Lower leg skin (tissue), 3 donors: ENCODE data around the gene AK1.

Experiments used
- POLR2A ChIP-seq, 2 donors: fragments of 450-650 bp; IDR thresholded peaks; one replicate each; pipeline ENCODE4 v1.6.1; 2016 to 2017; ENCODE audit warnings: antibody characterized with exemption in 2 of 2, mild to moderate bottlenecking in 1 of 2, moderate library complexity in 1 of 2
- TF ChIP-seq, protein P1 (sequence below), 3 donors: fragments of 450-650 bp; IDR thresholded peaks; one replicate each; pipeline ENCODE4 v1.5.1; 2016; ENCODE audit warnings: antibody characterized with exemption in 3 of 3, mild to moderate bottlenecking in 3 of 3, moderate library complexity in 2 of 3

DNA sequence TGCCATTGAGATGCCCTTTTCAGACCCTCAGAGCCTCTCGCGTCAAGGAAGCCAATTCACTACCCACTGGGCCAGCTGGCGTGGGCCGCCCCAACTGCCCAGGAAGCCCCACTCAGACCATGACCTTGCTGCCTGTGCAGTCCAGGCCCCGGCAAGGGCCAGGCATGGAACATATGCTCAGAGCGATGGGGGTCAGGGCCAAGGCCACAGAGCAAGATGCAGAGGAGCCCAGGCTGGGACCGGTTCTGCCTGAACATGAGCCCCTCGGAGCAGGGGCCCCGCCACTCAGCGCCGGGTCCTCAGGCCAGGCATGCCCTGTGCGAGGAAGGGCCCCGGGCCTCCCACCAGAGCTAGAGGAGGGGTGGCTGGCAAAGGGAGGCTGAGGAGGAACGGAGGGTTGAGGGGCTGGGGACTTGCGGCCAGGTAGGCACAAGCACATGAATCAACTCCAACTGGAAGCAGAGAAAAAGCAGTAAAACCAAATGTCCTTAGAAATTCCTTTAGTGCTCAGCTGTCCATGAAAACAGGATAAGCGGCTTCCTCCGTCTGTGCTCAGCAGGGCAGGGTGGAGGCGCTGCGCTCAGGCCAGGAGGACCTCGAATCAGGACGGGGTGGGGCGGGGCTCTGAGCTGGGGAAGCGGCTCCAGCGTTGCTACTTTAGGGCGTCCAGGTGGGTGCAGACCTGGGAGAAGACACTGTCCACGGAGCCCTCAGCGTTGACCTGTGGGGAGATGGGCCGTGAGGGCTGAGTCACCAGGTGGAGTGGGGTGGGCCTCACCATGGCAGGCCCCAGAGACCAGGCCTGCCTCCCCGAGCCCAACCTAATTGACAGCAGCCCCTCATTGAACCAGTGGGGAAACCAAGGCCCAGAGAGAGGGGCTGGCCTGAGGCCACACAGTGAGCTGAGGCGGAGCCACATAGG is 9.9 kb downstream of the AK1 start:
- TF ChIP-seq, protein P1, sequence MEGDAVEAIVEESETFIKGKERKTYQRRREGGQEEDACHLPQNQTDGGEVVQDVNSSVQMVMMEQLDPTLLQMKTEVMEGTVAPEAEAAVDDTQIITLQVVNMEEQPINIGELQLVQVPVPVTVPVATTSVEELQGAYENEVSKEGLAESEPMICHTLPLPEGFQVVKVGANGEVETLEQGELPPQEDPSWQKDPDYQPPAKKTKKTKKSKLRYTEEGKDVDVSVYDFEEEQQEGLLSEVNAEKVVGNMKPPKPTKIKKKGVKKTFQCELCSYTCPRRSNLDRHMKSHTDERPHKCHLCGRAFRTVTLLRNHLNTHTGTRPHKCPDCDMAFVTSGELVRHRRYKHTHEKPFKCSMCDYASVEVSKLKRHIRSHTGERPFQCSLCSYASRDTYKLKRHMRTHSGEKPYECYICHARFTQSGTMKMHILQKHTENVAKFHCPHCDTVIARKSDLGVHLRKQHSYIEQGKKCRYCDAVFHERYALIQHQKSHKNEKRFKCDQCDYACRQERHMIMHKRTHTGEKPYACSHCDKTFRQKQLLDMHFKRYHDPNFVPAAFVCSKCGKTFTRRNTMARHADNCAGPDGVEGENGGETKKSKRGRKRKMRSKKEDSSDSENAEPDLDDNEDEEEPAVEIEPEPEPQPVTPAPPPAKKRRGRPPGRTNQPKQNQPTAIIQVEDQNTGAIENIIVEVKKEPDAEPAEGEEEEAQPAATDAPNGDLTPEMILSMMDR (IDR thresholded peaks at IDR 0.05), result no peak
- no peak for TF ChIP-seq POLR2A (IDR thresholded peaks at IDR 0.05)
